UCSD-AML1 (cell line): ENCODE measurements around the gene TRABD2B.

Experiments used
- DNase-seq: peaks from one replicate; lab custom pipeline; 2025; ENCODE audit not compliant: unreplicated experiment; lab: John Stamatoyannopoulos, UW

Gene TRABD2B

GRCh38 chr1:47781171-47781959 is 215.8 kb downstream of the TRABD2B start:
- no peak for DNase-seq

GRCh38 chr1:47780469-47780995 is 216.7 kb downstream of the TRABD2B start:
- no peak for DNase-seq

- DNase-seq, result no peak
Measured at GRCh38 chr1:47779613-47780012, 217.6 kb downstream of the TRABD2B start.

- no peak for DNase-seq
Measured at GRCh38 chr1:47778280-47778679, 218.9 kb downstream of the TRABD2B start.

- DNase-seq, result no peak
Measured at GRCh38 chr1:47777322-47777721, 219.9 kb downstream of the TRABD2B start.

GRCh38 chr1:47776667-47777131 is 220.5 kb downstream of the TRABD2B start:
- DNase-seq, result no peak

- DNase-seq, result no peak
Measured at GRCh38 chr1:47774986-47775834, 222.0 kb downstream of the TRABD2B start.

GRCh38 chr1:47772960-47773682 is 224.1 kb downstream of the TRABD2B start:
- no peak for DNase-seq

GRCh38 chr1:47772281-47772680 is 224.9 kb downstream of the TRABD2B start:
- DNase-seq, result no peak

GRCh38 chr1:47771751-47772150 is 225.4 kb downstream of the TRABD2B start:
- no peak for DNase-seq

- DNase-seq, result no peak
Measured at GRCh38 chr1:47769983-47770382, 227.2 kb downstream of the TRABD2B start.

GRCh38 chr1:47769295-47769694 is 227.9 kb downstream of the TRABD2B start:
- DNase-seq, result no peak

- no peak for DNase-seq
Measured at GRCh38 chr1:47767741-47768100, 229.5 kb downstream of the TRABD2B start.

- no peak for DNase-seq
Measured at GRCh38 chr1:47766832-47767740, 230.1 kb downstream of the TRABD2B start.

GRCh38 chr1:47765742-47766485 is 231.3 kb downstream of the TRABD2B start:
- DNase-seq, result no peak

GRCh38 chr1:47765236-47765635 is 231.9 kb downstream of the TRABD2B start:
- no peak for DNase-seq

- no peak for DNase-seq
Measured at GRCh38 chr1:47764461-47765046, 232.6 kb downstream of the TRABD2B start.

GRCh38 chr1:47763591-47764171 is 233.5 kb downstream of the TRABD2B start:
- DNase-seq, result no peak

- DNase-seq, result no peak
Measured at GRCh38 chr1:47761974-47762373, 235.2 kb downstream of the TRABD2B start.
